HG03457 (cell line): ENCODE data around the gene HOXA3.

Source experiments
- ATAC-seq: cut with Tn5 transposase; IDR thresholded peaks from one replicate; pipeline ENCODE4 v1.9.1; 2021; ENCODE audit warnings: moderate number of reproducible peaks; ENCODE audit not compliant: unreplicated experiment

The HOXA3 gene

DNA sequence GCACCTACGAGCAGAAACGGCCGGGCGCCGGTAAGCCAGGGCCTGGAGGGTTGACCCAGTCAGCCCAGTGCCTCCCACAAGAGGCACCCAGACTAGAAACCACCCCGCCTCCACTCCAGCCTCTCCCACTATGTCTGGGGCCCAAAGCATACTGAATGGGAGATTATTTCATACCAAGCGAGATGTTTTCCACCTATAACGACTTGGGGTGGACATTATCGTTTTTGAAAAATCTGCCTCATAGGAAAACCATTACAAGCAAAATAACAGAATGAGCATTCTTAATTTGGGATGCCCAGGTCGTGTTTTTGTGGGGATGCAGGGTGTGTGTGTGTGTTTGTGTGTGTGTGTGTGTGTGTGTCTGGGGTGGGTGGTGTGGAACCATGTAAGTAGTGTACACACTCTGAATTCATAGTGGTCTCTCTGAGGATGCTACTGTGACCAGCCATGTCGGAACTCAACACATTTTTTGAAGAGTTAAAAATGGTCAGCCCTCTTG, 6.4 kb downstream of the HOXA3 start:
- ATAC-seq, result no peak

DNA sequence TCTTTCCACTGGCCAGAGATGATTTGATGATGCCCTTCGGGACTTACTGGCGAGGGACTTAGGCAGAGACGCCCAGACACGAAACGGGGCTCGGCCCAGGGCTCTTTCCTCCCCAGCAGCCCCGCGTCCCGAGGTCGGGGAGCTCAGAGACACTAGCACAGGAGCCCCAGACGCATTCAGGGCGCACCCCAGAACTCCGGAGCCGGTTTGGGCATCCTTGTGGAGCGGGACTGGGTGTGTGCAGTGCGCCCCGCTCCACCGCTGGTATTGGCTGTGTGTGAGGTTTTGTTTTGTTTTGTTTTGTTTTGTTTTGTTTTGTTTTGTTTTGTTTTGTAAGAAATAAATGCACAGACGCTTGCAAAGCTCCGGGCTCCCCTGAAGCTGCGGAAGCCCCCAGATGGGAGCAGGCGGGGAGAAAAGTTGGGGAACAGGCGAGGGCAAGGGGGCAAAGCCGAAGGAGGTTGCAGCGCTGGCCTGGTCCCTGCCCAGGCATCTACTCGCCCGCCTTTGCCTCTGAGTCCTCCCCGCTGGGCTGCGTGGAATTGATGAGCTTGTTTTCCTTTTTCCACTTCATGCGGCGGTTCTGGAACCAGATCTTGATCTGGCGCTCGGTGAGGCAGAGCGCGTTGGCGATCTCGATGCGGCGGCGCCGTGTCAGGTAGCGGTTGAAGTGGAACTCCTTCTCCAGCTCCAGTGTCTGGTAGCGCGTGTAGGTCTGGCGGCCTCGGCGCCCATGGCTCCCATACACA, 7.0 kb downstream of the HOXA3 start:
- ATAC-seq, result no peak

DNA sequence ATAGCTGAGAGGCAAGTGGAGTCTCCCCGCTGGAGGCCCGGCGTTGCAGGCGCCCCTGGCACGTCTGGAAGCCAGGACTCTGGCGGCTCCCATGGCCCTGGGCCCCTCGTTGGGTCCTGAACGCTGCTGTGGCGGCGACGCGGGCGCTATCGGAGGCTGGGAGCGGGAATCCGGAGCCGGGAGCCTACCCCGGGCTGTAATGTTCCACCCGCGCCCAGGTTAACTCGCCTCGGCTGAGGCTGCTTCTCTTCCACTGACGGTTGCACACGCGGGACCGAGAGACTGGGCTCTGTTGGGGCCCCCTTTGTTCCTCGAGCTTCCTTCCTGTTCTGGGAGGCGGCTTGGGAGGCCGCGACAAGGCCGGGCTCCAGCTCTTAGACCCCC, 7.6 kb downstream of the HOXA3 start:
- no peak for ATAC-seq

DNA sequence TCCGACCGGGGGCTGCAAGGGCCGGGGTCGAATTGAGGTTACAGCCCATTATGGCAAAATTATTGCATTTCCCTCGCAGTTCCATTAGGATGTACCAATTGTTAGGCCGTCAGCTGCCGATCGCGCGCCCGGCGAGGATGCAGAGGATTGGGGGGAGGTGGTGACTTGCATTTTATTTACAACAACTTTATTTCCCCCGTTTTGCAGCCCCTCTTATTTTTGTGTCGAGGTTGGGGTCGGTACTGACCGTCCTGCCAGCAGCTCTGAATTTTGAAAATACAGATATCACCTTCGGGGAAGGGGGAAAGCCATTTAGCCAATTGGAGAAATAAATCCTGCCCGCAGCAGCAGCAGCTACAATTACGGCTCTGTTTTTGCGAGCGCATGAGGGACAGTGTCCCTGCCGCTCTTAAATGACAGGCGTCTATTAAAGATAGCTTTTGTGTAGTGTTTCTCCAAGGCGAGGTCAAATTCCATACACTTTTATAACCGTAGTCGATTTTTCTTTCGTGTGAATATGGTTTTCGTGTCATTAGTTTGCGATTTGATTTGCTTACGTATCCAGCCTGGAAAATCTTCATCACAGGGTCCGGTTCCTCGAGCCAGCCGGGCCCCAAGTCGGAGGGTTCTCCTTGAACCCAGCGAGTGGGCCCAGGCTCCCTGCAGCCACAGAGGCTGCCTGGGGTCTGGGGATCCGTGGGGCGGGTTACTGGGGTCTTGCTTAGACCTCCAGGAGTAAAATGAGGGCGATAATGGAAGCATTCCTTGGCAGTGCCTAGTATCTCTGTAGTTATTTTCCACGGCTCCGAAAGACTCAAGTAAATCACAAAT, 8.2 kb downstream of the HOXA3 start:
- no peak for ATAC-seq

- ATAC-seq, result no peak
These were observed 9.1 kb downstream of the HOXA3 start, which contains the start of gene HOXA5 for GRCh38 chr7:27143023-27143949. Gene HOXA5 (minus strand): TSS chr7:27143681. CDS start chr7:27143607, 74 bp downstream.

GRCh38 chr7:27142580-27143022, 9.8 kb downstream of the HOXA3 start:
- ATAC-seq, result no peak

DNA sequence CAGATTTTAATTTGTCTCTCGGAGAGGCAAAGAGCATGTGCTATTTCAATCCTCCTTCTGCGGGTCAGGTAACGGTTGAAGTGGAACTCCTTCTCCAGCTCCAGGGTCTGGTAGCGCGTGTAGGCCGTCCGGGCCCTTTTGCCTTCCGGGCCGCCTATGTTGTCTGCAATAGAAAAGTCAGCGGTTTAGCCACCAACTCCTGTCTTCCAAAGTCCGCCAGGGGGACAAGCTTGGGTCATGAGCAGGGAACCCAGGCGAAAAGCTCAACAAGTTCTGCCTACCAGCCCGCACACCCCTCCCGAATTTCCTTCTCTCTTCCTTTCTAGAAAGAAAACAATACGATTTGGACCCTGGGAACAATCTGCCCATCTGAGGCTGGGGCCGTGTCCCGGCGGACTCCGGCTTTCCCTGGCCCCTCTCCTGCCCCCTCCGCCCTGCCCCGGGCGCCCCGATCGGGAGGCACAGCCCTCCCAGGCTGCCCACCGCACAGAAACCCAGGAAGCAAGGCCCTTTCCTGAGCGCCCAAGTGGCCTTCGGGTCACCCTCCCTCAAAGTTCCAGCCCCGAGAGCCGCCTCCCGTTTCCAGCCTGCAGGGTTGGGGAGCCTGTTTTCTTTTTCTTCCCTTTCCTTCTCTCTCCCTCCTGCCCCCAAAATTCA, 10.3 kb downstream of the HOXA3 start:
- ATAC-seq, result no peak

- ATAC-seq, result no peak
These were observed 11.1 kb downstream of the HOXA3 start for GRCh38 chr7:27141137-27141922.

GRCh38 chr7:27140126-27140857, 12.1 kb downstream of the HOXA3 start:
- ATAC-seq, result no peak

DNA sequence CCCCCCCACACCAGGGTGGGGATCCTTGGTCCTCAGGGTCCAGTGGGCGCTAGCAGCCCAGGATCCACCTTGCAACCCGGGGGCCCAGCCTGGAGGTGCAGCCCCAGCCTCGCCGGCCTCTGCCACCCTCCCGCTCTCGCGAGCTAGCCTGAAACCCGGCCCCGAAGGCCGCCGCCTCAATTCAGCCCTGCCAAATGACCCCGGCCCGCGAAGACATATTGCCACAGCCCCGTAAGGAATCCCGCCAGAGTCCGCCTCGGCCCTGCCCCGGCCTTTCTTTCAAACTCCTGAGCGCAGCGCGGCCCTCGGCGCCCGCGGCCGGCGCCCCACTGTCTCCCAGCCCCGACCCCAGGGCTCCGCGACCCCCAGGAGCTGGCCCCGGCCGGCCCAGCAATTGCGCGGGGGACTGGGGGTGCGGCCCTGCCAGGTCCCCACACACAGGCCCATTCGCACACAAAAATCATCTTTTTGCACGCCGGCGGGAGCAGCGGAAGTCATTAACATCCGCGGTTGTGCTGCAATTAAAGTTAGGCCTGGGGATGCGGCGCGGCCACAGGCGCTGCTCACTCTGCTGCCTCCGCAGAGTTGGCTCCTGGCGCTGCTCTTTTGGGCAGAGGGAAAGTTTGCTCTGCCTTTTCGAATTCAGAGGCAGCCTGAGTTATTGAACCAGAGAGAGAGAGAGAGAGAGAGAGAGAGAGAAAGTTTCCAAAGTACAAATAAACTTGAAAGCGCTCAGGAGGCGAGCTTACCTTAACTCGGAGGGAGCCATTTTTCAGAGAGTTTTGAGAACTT, 12.9 kb downstream of the HOXA3 start:
- no peak for ATAC-seq

- no peak for ATAC-seq
These were observed 13.4 kb downstream of the HOXA3 start for GRCh38 chr7:27138985-27139333.

DNA sequence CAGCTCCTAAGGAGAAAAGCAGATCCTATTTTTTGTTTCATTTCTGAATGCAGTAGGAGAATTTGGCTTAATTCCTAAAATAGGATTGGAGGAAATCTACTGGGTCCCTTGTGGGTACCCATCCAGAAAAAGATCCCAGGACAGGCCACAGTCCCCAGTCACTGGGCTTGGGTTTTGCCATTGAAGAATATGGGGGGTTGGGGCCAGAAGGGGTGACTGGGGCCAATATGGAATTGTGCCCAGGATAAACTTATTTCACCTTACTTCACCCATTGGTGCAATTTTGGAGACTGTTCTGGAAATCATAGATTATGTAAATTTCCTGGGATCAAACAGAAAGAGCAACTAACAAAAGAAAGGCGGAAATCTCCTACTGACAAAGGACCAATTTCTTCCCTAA, 13.9 kb downstream of the HOXA3 start:
- ATAC-seq, result no peak

DNA sequence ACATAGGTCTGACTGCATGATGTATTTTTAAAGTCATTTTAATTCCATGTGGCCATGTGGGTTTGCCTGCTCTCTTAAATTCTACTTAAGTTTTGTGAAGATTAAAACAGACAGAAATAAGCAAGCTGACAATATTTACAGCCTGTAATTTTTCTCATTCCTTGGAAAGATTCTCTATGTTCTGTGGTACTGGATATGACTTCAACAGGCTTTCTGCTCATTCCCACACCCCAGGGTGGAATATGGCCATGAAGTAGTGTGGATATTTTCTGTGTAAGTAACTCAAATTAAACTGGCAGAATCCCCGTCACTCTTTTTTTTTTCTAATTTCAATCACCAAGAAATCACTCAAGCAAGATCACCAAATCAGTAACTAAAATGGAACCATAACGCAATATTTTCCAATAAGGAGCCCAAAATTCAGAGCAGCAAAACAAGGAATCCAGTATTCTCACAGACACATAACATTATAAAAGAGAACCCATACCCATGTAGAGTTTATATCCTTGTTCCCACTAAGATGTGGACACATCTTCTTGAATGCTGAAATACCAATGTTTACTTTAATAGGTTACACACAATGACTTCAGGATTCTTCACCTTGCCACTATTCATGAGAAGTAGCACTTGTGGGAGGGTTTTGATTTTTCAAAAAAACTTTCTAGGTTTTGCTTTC, 14.6 kb downstream of the HOXA3 start:
- no peak for ATAC-seq

DNA sequence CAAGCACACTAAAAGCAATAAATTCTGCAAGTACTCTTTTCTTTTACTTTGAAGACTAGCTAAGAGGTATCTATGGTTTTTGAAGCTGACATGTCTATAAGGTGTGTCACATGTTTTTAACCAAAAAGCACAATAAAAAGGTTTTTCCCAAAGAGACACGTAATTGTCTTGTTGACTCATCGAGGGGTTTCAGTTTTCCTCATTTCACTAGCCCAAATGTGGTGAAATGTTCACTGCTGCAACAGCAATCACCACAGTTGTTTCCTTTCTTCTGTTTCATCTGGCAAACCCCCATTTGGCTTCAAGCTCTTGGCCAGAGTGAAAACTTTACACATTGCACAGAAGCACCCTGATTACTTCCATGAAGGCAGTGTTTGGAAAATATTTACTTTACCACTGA, 18.0 kb downstream of the HOXA3 start:
- no peak for ATAC-seq

GRCh38 chr7:27133409-27134231, 18.8 kb downstream of the HOXA3 start:
- ATAC-seq, result no peak

GRCh38 chr7:27132978-27133377, 19.4 kb downstream of the HOXA3 start:
- ATAC-seq, result no peak

- ATAC-seq, result no peak
These were observed 20.2 kb downstream of the HOXA3 start for GRCh38 chr7:27132214-27132613.
